NCI-H1694 treated with DMSO at 0.1 percent for 48 hours (cell line): ENCODE results near the gene SNUPN.

Experiments
- DNase-seq: peaks from one replicate; lab custom pipeline; 2025; lab: John Stamatoyannopoulos, UW

SNUPN gene

DNA sequence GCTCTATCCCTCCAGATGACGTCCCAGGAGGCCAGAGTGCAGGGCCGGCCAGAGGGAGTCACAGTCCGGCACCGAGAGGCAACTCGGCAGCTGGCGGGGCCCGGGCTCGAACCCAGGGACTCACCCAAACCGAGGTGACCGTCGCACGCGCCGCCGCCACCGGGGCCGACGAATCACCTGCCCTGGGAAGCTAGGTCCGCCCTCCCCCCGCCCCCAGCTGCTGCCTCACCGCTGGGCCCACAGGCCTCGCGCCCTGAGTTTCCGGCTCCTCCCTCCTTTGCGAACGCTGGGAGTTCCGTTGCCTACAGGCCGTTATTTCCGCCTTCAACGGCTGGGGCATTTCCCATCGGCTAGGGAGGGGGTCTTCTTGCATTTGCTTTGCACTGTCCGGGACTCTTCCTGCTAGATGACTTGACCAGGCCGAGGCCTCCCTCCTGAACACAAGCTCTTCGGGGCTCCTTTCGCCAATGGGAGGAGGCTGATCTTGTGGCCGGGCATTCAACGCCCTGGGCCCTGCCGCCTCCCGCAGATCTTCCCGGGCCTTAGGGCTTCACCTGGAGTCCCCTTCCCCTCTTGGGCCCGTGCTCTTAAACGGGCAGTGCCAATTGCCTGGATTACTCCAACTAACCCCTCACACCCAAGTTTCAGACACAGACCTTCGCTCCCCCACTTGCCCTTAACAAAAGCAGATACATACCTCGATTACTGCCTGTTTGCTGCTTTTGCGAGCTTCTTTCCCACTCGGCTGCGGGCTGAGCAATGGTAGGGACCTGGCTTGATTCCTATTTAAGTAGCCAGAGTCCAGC lies at the start of gene SNUPN:
SNUPN (minus strand) TSS at position 184 of the 806 bp plus-strand sequence. CDS start 4,674 bp downstream, outside the sequence.
- DNase-seq: peak; percentile 75

DNA sequence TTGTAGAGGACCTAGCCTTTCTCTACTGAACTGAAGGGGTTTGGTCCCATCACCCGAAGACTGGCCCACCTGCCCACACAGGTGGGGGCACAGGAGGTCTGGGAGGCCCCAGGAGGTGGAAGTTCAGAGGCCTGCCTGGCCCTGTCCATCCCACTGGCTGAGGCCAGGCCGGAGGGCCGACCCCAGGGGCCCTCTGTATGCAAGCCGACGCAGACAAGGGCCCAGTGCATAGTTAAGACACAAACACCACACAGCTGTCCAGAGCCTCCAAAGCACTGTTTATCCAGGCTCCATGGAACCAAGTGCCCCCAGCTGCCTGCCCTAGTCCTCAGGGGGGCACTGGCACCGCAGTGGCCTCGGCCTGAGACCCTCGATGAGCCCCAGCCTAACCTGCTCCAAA lies 48.8 kb upstream of the SNUPN start:
- DNase-seq: no peak

DNA sequence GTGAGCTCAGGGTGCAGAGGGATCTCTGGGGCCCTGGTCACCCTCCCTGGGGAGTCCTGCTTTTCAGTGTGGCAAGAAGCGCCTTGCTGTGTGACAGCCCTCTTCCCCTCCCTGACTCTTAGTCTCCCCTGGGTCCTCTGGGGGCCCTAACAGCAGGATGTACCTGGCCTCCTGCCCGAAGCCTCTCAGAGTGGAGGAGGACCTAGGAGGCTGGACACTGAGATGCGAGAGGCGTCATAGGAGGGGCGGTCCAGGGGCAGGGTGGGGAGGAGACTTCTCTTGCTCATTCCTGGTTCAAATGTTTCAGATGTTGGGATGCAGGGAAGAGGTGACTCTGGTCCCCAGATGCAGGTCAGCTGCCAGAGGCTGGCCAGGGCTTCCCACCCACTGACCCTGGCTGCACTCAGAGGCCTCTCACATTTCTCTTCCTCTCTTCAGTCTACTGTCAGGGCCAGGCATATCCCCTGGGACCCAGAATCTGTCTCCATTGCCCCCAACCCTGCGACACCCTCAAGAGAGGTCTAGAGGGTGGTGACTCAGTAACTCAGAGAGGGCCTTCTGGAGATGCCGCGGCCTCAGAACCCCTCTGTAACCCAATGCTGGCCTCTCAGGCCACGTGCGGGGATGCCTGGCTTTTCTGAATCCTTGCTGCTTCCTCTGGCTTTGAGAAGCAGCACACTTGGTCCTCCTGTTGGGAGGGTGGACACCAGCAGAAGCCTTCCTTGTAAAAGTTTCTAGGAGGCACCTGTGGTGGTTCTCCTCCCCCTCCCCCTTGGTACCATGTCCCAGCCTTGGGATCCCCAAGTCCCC lies 48.1 kb upstream of the SNUPN start:
- DNase-seq: no peak

DNA sequence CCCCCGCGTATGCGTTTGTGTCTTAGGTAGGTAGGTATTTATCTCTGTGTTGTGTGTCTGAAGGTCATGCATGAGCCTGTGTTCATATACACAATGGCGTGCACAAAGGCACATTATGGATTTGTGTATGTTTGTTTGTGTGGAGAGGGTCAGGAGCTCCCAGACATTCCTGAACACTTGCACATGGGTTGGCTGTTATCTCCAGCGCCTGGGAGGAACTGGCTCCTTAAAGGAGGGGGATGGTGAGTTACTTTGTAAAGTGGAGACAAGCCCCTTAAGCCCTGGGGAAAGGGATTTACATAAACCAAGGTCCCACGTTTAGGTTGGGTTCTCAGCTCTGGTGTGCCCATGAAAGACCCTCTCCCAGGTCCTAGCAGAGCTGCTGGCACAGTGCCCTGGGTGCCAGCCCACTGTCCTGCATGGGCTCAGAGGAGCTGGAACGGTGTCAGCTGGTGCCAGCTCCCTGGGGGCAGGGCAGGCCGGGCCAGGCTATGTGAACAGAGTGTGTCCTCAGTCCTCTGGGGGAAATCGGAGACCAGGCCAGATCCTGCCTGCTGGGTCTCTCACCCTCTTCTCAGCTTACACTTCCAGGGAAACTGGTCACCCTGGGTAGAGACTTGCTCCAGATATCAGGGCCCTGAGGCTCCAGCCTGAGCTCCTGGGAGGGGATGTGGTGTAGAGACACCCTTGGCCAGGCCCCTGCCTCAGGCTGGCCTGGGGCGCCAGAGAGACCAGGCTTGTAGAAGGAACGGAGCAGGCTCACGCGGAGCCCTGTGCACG lies 47.3 kb upstream of the SNUPN start:
- no peak for DNase-seq

DNA sequence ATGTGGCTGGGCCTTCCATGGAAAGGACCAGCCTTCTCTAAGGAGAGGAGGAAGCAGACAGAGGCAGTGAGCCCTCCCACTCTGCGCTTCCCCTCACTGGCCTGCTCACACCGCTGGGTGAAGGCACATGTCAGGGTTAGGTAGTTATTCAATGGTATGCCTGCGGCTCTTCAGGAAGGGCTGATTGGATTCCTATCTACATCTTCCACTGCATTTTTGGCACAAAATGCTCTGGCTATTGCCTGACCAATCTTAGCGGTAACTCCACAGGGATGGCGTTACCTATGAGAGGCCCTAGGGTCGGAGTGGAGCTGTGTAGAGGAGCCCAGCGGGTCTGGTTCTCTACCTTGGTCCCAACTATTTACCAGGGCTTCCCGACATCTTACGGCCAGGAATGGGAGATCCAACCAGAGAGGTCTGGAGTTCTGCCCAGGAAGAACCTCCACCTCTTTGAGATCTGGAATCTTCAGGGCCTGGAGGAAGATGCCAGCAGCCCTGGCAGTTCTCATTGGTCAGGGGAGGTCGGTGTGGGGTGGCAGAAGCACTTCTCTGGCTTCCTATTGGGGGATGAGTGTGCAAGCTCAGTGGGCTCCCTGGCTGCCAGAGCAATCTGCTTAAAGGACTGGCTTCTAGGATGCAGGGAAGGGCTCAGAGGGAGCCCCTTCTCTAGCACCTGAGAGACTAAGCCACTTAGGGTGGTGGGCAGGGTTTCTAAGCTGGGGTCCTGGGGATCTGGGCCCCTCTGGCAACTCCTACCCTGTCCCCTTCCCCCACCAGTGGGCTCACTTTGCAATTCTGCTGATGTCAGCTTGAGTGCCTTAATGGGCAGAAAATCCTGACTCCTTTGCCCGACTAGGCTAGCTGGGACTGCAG lies 46.4 kb upstream of the SNUPN start:
- no peak for DNase-seq

DNA sequence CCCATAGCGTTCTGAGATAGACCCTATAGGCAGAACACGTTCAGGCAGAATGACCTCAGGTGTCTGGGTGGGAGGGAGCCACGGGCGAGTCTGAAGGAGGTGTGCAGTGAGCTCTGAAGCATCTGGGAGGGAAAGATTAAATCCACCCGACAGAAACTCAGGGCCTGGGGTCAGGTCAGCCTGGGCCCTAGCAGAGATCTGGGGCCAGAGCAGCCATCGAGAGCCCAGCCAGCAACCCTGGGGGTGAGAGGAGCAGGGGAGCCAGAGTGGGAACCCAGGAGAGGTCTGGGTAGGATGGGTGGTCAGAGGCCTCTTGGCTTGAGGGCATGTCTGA lies 44.3 kb upstream of the SNUPN start:
- no peak for DNase-seq

DNA sequence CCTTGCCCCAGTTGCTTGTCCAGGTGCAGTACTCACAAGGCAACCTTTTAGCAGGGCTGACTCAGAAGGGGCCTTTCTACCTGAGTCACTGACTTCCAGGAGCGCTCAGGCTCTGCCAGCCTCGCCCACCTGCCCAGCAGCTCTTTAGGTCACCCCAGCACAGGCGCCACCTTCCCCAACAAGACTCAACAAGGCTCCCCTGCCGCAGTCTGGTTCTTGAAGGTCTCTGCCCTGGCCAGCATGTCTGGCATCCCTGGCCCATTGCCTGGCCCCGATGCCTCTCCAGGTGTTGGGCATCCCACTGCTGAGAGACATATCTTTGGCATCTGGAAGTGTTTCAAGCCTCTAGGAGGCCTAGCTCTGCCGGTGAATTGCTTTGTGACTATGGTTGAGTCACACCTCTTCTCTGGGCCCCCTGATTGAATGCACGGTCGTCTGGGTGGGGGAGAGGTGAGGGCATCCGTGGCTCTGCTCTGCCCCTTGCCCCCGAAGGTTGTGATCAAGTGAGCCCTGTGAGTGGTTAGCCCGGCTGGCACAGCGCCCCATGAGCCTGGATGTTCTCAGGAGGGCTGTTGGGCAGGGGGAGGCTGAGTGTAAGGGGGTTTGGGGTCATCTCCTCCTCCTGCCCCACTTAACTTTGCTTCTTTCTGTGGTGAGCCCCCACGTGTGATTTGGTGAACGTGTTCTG lies 43.8 kb upstream of the SNUPN start:
- DNase-seq: no peak

DNA sequence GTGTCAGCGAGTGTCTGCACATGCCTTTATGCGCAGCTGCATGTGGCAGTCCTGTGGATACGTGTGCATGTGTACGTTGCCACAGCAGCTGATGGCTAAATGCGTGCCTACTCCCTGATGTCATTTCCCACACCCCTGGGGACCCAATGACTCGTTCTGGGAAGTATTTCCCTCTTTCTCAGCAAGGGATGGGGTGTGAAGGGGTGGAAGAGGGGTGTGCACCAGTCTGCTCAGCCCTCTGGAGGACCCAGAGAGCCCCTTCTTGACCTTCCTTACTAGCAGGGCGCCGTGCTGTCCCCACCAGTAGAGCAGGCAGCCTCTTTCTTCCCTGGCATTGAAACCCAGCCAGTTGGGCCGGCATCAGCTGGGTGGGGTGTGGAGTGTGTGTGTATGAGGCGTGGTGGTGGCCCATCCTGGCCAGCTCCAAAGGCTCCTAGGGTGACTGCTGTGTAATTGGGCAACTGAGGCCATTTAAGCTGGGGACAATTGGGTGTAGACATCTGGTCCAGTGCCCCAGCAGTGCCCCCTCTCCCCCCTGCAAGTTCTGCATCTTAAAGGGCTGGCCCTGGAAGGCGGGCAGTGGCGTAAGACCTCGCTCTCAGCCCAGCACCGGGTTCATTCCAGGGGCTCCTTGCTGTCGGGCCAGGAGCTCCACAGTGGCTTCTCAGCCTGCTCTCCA lies 41.4 kb upstream of the SNUPN start:
- DNase-seq: no peak

DNA sequence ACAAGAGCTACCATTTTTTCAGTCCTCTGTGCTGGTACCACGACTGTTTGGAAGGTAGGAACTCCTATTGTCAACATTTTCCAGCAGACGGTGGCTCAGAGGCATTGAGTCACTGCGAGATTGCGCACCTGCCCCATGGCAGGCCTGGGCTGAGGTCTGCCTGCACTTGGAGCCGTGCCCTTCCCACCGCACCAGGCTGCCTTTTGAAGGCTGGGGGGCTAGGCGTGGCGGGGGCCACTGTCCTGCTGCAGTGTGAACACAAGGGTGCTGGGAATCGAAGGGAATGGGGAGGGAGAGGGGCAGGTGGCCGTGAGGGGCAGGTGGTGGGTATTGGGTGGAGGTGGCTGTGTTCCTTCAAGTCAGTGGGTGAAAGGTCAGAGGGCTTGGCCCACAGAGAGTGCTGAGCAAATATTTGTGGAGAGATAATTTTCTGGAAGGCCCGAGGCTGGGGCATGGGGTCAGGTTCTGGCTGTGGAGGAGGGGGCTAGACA lies 38.5 kb upstream of the SNUPN start:
- DNase-seq: no peak

DNA sequence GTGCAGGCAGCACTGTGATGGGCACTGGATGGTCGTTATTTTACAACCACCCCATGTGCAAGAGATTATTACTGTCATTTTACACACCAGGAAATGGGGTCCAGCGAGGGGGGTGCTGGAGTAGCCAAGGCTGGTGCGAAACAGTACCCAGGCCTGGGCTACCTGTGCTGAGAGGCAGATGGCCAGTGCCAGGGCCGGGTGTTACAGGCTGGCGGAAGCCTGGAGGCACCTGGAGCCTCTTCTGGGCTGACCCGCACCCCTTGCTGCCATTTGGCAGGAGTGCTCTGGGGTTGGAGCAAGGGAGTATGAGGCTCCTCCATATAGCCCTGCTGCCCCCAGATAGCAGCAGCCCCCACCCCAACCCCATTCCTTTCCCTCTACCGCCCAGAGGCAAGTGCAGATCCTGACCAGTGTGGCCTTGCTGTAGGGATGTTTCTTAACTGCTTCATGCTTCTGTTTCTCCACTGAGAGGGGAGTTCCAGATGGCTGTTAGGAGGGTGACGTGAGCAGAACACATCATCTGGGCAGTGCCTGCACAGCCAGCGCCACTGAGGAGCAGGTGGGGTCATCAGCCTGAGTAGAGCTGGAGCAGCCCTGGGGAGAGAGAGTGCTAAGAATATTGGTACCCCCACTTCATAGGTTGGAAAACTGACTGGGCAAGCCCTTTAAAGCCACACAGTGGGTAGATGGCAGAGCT lies 37.4 kb upstream of the SNUPN start:
- DNase-seq: peak; percentile 2

DNA sequence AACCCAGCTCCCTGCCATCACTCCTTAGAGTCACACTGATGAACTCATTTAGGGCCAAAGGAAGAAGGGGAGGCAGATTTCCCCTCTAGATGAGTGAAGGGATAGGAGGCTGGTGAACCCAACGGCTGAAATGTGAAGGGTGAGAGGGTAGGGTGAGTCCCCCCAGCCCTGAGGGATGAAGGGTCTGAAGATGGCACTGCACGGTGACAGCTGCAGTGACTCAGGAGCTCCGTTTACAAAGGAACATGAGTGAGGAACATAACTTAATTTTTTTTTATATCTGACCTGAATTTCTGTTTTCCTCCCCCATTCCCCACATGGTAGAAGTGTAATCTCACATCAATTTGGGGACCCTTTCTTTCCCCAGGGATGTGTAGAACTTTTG lies 36.2 kb upstream of the SNUPN start:
- no peak for DNase-seq

DNA sequence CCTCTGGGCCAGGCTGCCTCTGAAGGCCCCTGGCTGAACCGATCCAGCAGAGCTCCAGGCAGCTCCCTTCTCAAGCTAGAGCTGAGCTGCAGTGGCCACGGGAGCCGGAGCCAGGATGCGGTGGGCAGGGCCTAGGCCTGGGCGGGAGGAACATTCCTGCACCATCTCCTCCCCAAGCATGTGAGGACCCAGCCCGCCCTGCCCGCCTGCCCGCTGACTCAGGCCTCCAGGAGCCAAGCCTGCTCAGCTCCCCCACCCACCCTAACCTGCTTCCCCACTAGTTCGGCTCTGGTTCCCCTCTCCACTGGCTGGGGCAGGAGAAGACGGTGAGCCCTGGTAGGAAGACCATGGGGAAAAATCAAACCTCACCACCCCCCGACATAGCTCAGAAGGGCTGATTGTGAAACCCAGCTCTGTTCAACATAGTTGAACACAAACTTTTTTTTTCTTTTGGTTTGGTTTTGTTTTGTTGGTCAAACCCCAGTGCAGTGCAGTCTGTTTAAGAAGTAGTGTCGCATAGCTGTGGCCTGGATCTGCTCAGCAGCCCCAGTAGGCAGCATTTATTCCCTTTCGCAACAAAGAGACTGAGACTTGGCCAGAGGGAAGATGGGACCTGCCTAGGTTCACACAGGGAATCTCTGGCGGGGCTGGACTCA lies 35.7 kb upstream of the SNUPN start:
- no peak for DNase-seq

DNA sequence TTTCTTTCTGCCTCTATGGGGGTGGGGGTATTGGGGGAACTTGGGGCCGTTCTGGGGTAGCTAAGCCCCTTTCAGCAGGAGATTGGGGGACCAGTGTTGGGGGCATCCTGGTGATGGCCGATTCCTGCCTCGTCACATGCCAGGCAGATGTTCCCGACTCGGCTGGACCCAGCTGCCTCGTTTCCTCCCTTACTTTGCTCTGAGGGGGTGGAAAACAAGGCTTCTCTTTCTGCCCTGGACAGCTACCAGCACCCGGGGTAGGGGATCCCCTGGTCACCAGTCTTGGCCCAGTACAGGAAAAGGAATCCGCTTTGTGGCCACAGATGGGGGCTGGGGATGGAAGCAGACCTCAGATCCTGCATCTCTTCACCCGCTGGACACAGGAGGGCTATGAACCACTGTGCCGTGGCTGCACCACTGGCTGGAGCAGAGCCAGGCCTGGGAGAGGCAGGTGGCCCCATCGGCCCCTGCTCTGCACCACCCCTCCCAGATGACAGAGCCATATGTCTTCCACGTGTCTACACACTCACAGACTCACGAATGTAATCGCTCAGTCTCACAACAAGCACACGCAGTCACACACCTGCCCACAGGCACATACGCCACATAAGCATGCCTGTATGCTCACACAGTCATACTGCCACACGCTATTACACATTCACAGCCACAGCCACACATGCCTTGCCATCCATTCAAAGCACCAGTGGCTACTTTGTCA lies 34.6 kb upstream of the SNUPN start:
- DNase-seq: peak; percentile 61

DNA sequence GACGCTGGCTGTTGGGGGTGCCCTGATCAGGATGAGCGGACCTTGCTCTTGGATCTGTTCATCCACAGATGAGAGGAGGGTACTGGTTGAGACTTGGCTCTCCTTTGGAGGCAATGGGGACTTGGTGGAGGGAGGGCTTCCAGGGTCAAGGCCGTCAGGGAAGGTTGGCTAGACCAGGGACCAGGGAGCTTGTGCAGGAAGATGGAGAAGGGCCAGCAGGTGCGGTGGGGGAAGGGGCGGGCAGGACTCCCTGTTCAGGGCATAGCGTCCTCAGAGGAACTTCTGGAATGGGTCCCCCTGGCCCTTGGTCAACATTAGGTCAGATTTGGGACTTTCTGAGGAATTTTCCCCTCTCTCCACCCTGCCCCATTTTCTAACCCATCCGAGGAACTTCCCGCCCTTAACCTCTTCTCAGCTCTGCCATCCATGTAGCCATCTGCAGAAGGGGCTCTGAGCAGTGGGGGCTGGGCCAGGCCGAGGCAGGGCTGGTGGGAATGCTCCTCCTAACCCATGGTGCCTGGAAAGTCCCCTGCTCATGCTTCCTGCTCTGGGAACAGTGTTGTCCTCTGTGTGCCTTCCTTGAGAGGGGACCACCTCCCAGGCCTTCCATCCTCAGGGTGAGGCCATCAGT lies 33.7 kb upstream of the SNUPN start:
- DNase-seq: no peak

DNA sequence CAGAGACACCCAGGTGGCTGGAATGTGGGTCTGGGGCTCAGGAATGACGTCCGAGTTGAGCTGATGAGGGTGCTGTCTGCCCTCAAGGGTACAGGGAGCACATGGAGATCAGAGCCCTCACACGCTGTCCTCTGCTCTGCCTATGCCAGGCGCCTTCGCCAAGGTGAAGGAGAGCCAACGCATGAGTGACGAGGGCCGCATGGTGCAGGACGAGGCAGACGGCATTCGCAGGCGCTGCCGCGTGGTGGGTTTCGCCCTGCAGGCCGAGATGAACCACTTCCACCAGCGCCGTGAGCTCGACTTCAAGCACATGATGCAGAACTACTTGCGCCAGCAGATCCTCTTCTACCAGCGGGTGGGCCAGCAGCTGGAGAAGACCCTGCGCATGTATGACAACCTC lies 31.3 kb upstream of the SNUPN start:
- no peak for DNase-seq

DNA sequence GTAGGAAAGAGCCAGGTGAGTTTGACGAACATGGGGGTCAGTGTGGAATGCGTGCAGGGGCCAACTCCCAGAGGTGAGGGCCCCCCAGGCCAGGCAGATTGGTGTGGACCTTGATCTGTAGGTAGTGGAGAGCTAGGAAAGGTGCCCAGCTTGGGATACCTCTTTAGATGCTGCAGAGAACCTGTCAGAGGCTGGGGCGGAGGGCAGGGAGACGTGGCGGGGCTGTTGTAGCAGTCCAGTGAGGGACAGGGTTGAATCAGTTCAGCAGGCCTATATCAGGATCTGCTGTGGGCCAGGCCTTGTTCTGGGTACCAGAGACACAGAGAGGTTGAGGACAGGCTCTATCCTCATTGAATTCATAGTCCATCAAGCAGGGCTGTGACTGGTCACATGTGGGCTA lies 30.8 kb upstream of the SNUPN start:
- DNase-seq: no peak

DNA sequence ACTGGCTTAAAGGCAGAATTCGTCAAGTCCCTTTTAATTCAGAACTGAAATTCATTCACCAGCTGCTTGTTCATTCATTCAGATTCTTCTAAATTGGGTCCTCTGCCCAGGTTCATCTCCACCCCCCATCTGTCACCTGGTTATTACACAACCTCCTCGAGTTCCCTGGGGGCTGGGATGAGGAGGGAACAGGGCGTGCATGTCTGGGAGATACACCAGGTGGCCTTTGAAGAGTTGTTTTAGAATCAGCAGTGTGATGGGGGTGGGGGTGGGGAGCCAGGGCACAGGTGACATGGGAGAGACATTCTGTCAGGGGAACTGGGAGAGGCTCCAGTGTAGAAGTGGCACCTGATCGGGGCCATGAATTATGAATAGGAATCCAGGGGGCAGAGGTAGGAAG lies 30.4 kb upstream of the SNUPN start:
- DNase-seq: peak; percentile 65
